Measurements from ENCODE around the gene SOX1. TPM values are rescaled to one million over a fixed set of nuclear protein-coding genes. Genes with fewer than 3 reads are reported as not detected.

SOX1 gene
- total and polyA plus RNA-seq, 10 of the 15 experiments (the other 5 are each of a cell fraction or from before 2014, with no cell fraction given) = not detected

GRCh38 chr13:112053744-112054615 is 13.0 kb upstream of the SOX1 start:
- no peaks in the 10 kb centered on the region for H3K4me1 ChIP-seq (ENCODE audit: control insufficient read depth, insufficient read depth, low read length)
- H3K27me3 ChIP-seq (replicated peaks in 1 of 2; ENCODE audit: control insufficient read depth in 2 of 2, insufficient read depth in 2 of 2, low read length in 1 of 2) = no peaks in the 10 kb centered on the region; a peak in 1 of 4 replicates
- intact Hi-C loops (cut with micrococcal nuclease; ENCODE audit: unreplicated experiment) = no loop called here
- ChIA-PET SMC1A (ENCODE audit: uncharacterized antibody, unreplicated experiment) (no interaction called here), CTCF (interaction anchor here (0.6 kb wide), 1 partner anchor 23 kb away, joined by 5 read pairs; no protein-coding TSS in a partner anchor), RAD21 (ENCODE audit: unreplicated experiment) (no interaction called here), POLR2A (no interaction called here)
- TF ChIP-seq PKNOX1 (IDR thresholded peaks at IDR 0.05) (no peak), ETV6 (conservative IDR thresholded peaks at IDR 0.05 in 1 of 2, IDR thresholded peaks at IDR 0.05 in 1 of 2; ENCODE audit: borderline replicate concordance in 1 of 2, low read depth in 1 of 2) (no peak), PML (IDR thresholded peaks at IDR 0.05; ENCODE audit: low read length) (no peak), ESRRA (IDR thresholded peaks at IDR 0.05; ENCODE audit: low read length) (no peak)
- H3K27ac ChIP-seq (ENCODE audit: control insufficient read depth, insufficient read depth) = no peak overlapping the region
- no peak overlapping the region for H3K4me2 ChIP-seq (ENCODE audit: control insufficient read depth, insufficient read depth)
- H3K4me3 ChIP-seq = no peak overlapping the region
- H3K79me2 ChIP-seq (ENCODE audit: control insufficient read depth, insufficient read depth, low read length) = no peaks in the 10 kb centered on the region
- no peaks in the 10 kb centered on the region for H4K20me1 ChIP-seq (ENCODE audit: control insufficient read depth, insufficient read depth)
- DNase-seq (ENCODE audit: low read depth, low spot score) (no peak), ATAC-seq (no peak), FAIRE-seq (no peak)
- 66% methylated on average over 56 of the region's 63 CpGs for WGBS (ENCODE audit: insufficient coverage, insufficient replicate concordance, low lambda C conversion rate, missing lambda C conversion rate)
- in situ Hi-C loops (cut with MboI) = no loop called here
- H3K9ac ChIP-seq (ENCODE audit: control insufficient read depth, insufficient read depth, low read length) = no peak overlapping the region
- H3K36me3 ChIP-seq (ENCODE audit: control insufficient read depth in 2 of 2, insufficient read depth in 2 of 2, low read length in 1 of 2) = no peaks in the 10 kb centered on the region
- no TSS peak for BruUV-seq (replicated peaks)
- H2AFZ ChIP-seq (ENCODE audit: control insufficient read depth, low read depth, low read length) = no peak overlapping the region
- H3K9me3 ChIP-seq (replicated peaks; ENCODE audit: control insufficient read depth, insufficient read depth, low read length) = no peaks in the 10 kb centered on the region; the same call in 2 of the 3 replicates

GRCh38 chr13:112054616-112055015 is 12.3 kb upstream of the SOX1 start:
- H3K9me3 ChIP-seq (replicated peaks; ENCODE audit: control insufficient read depth, insufficient read depth, low read length) = no peaks in the 10 kb centered on the region; the same call in 2 of the 3 replicates
- WGBS (ENCODE audit: insufficient coverage, insufficient replicate concordance, low lambda C conversion rate, missing lambda C conversion rate) = 37% methylated on average over 10 of the region's 10 CpGs
- no peaks in the 10 kb centered on the region; a peak in 1 of 4 replicates for H3K27me3 ChIP-seq (replicated peaks in 1 of 2; ENCODE audit: control insufficient read depth in 2 of 2, insufficient read depth in 2 of 2, low read length in 1 of 2)
- RAD21 ChIA-PET (ENCODE audit: unreplicated experiment) = no interaction called here
- no peaks in the 10 kb centered on the region for H3K79me2 ChIP-seq (ENCODE audit: control insufficient read depth, insufficient read depth, low read length)
- H2AFZ ChIP-seq (ENCODE audit: control insufficient read depth, low read depth, low read length) = no peak overlapping the region
- in situ Hi-C loops (cut with MboI) (no loop called here), intact Hi-C loops (cut with micrococcal nuclease; ENCODE audit: unreplicated experiment) (no loop called here)
- H3K4me2 ChIP-seq (ENCODE audit: control insufficient read depth, insufficient read depth) = no peak overlapping the region
- H3K4me3 ChIP-seq = no peak overlapping the region
- DNase-seq (ENCODE audit: low read depth, low spot score) (no peak), FAIRE-seq (no peak), ATAC-seq (no peak)
- H3K27ac ChIP-seq (ENCODE audit: control insufficient read depth, insufficient read depth) = no peak overlapping the region
- CTCF ChIA-PET = interaction anchor here (0.6 kb wide), 1 partner anchor 24 kb away, joined by 5 read pairs; no protein-coding TSS in a partner anchor
- H3K36me3 ChIP-seq (ENCODE audit: control insufficient read depth in 2 of 2, insufficient read depth in 2 of 2, low read length in 1 of 2) = no peaks in the 10 kb centered on the region
- POLR2A ChIA-PET = no interaction called here
- no peaks in the 10 kb centered on the region for H4K20me1 ChIP-seq (ENCODE audit: control insufficient read depth, insufficient read depth)
- SMC1A ChIA-PET (ENCODE audit: uncharacterized antibody, unreplicated experiment) = no interaction called here
- no TSS peak for BruUV-seq (replicated peaks)
- no peaks in the 10 kb centered on the region for H3K4me1 ChIP-seq (ENCODE audit: control insufficient read depth, insufficient read depth, low read length)
- H3K9ac ChIP-seq (ENCODE audit: control insufficient read depth, insufficient read depth, low read length) = no peak overlapping the region
- no peak for TF ChIP-seq CTCF (IDR thresholded peaks at IDR 0.05 in 2 of 3, conservative IDR thresholded peaks at IDR 0.05 in 1 of 3; ENCODE audit: control insufficient read depth in 2 of 3, extremely low read depth in 1 of 3, insufficient read depth in 1 of 3, low read depth in 3 of 3, low read length in 3 of 3)
- TF ChIP-seq ETV6 (conservative IDR thresholded peaks at IDR 0.05 in 1 of 2, IDR thresholded peaks at IDR 0.05 in 1 of 2; ENCODE audit: borderline replicate concordance in 1 of 2, low read depth in 1 of 2) = no peak
- no peak for TF ChIP-seq BACH1 (IDR thresholded peaks at IDR 0.05; ENCODE audit: borderline replicate concordance)
